Measurements from ENCODE around the gene HEPH. TPM values are rescaled to one million over a fixed set of nuclear protein-coding genes. Genes with fewer than 3 reads are reported as not detected.

Gene HEPH
- total RNA-seq, 3 donors from 2014 or later, result 160 to 225 (median 187) TPM

GRCh38 chrX:66164931-66165330 lies 884 bp downstream of the HEPH start:
- intact Hi-C loops (cut with DNase I, micrococcal nuclease), result no loop called here
- TF ChIP-seq, protein P1, sequence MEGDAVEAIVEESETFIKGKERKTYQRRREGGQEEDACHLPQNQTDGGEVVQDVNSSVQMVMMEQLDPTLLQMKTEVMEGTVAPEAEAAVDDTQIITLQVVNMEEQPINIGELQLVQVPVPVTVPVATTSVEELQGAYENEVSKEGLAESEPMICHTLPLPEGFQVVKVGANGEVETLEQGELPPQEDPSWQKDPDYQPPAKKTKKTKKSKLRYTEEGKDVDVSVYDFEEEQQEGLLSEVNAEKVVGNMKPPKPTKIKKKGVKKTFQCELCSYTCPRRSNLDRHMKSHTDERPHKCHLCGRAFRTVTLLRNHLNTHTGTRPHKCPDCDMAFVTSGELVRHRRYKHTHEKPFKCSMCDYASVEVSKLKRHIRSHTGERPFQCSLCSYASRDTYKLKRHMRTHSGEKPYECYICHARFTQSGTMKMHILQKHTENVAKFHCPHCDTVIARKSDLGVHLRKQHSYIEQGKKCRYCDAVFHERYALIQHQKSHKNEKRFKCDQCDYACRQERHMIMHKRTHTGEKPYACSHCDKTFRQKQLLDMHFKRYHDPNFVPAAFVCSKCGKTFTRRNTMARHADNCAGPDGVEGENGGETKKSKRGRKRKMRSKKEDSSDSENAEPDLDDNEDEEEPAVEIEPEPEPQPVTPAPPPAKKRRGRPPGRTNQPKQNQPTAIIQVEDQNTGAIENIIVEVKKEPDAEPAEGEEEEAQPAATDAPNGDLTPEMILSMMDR (IDR thresholded peaks at IDR 0.05), result no peak
- H3K4me1 ChIP-seq (ENCODE audit: low read depth), result peaks cover 3% of the 10 kb centered on the region
- DNase-seq, result no peak
- H3K4me3 ChIP-seq, result no peak overlapping the region
- ATAC-seq, result no peak
- H3K36me3 ChIP-seq (ENCODE audit: low read depth), result no peaks in the 10 kb centered on the region
- no peaks in the 10 kb centered on the region for H3K9me3 ChIP-seq

DNA sequence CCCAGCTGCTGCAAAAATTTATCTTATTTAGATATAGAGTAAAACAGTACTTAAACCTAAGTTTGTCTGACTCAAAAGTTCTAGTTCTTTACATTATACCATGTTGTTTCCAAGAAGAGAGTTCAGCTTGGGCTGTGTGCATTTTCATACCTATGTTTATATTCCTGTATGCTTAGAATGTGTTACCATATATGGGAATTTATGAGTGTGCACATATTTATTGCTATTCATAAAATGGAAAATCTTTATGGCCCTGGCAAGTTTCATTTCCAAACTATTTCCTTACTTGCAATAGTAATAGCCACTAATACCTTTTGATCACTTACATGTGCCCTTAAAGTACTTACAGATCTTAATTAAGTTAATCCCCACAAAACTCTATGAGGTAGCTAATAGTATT lies 2.6 kb downstream of the HEPH start:
- Histone ChIP-seq H3K4me3 (no peak overlapping the region), H3K4me1 (ENCODE audit: low read depth) (peaks cover 3% of the 10 kb centered on the region), H3K36me3 (ENCODE audit: low read depth) (no peaks in the 10 kb centered on the region), H3K9me3 (no peaks in the 10 kb centered on the region)
- intact Hi-C loops (cut with DNase I, micrococcal nuclease), result no loop called here
- TF ChIP-seq, protein P1 (IDR thresholded peaks at IDR 0.05), result no peak
- ATAC-seq (peak; percentile 46), DNase-seq (no peak)

- peak; percentile 44 for ATAC-seq
- peaks cover 3% of the 10 kb centered on the region for H3K4me1 ChIP-seq (ENCODE audit: low read depth)
- DNase-seq, result no peak
- intact Hi-C loops (cut with DNase I, micrococcal nuclease), result no loop called here
- no peaks in the 10 kb centered on the region for H3K9me3 ChIP-seq
- H3K4me3 ChIP-seq, result no peak overlapping the region
- TF ChIP-seq, protein P1 (IDR thresholded peaks at IDR 0.05), result no peak
- H3K36me3 ChIP-seq (ENCODE audit: low read depth), result no peaks in the 10 kb centered on the region
Observed at GRCh38 chrX:66167431-66167830, 3.4 kb downstream of the HEPH start.

DNA sequence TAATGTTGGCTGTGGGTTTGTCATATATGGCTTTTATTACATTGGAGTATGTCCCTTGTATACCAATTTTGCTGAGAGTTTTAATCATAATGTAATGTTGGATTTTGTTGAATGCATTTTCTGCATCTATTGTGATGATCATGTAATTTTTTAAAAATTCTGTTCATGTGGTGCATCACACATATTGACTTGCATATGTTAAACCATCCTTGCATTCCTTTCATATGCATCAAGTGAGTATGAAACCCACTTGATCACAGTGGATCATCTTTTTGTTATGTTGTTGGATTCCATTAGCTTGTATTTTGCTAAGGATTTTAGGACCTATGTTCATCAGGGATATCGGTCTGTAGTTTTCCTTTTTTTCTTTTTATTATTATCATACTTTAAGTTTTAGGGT lies 12.1 kb downstream of the HEPH start:
- TF ChIP-seq, protein P1 (IDR thresholded peaks at IDR 0.05), result no peak
- H3K4me3 ChIP-seq, result no peak overlapping the region
- H3K36me3 ChIP-seq (ENCODE audit: low read depth), result no peaks in the 10 kb centered on the region
- intact Hi-C loops (cut with DNase I, micrococcal nuclease), result no loop called here
- ATAC-seq (no peak), DNase-seq (no peak)
- H3K9me3 ChIP-seq, result peaks cover 4% of the 10 kb centered on the region
- no peaks in the 10 kb centered on the region for H3K4me1 ChIP-seq (ENCODE audit: low read depth)

DNA sequence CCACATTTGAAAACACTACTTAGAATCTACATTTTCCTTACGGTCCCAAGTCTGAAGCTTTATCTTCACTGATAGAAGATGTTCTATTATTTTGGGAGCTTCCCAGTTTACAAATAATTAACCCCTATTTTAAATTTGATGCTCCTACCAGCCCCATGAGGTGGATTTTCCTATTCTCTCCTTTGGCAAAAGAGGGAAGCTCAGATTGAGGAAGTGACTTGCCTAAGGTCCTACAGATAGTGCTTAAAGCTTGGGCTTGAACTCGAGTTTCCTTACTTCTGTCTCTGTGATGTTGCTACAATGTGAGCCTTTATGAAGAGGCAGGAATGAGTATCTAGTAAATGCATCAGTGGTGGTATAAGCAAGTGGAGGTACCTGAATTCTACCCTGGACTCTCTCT lies 27.5 kb downstream of the HEPH start:
- no peak overlapping the region for H3K4me3 ChIP-seq
- ATAC-seq (no peak), DNase-seq (no peak)
- H3K4me1 ChIP-seq (ENCODE audit: low read depth), result no peaks in the 10 kb centered on the region
- TF ChIP-seq, protein P1 (IDR thresholded peaks at IDR 0.05), result no peak
- no peaks in the 10 kb centered on the region for H3K36me3 ChIP-seq (ENCODE audit: low read depth)
- no peaks in the 10 kb centered on the region for H3K9me3 ChIP-seq
- intact Hi-C loops (cut with DNase I, micrococcal nuclease), result no loop called here

DNA sequence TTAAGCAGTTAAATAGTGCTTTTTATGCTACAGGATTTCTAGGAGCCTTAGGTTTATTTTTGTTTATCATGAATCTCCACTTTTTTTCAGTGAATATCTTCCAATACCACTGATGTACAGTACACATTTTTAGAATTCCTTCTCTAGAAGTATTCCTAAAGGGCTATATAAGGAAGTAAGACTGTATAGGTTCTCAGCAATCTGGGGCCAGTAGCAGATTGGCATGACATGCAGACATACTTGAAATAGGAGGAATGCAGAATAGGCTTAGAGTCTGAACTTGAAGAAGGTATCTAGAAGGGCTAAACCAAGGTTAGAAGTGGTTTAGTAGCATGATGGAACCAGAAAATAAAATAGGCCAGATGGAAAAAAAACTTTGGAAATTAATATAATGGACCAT lies 29.8 kb downstream of the HEPH start:
- Histone ChIP-seq H3K4me1 (ENCODE audit: low read depth) (no peaks in the 10 kb centered on the region), H3K9me3 (no peaks in the 10 kb centered on the region), H3K4me3 (no peak overlapping the region), H3K36me3 (ENCODE audit: low read depth) (no peaks in the 10 kb centered on the region)
- TF ChIP-seq, protein P1 (IDR thresholded peaks at IDR 0.05), result no peak
- intact Hi-C loops (cut with DNase I, micrococcal nuclease), result no loop called here
- DNase-seq, result no peak
- no peak for ATAC-seq
